HG03159 (cell line): Measurements from ENCODE around the gene IL17REL.

Source experiments
- ATAC-seq: cut with Tn5 transposase; IDR thresholded peaks from one replicate; pipeline ENCODE4 v1.9.1; 2021; ENCODE audit warnings: mild to moderate bottlenecking, moderate library complexity; ENCODE audit not compliant: unreplicated experiment

IL17REL gene

GRCh38 chr22:50046481-50047245 is 34.1 kb upstream of the IL17REL start:
- no peak for ATAC-seq

- no peak for ATAC-seq
These were observed 33.5 kb upstream of the IL17REL start for GRCh38 chr22:50046019-50046415.

GRCh38 chr22:50045211-50046018 is 32.9 kb upstream of the IL17REL start:
- no peak for ATAC-seq

GRCh38 chr22:50044485-50045118 is 32.0 kb upstream of the IL17REL start:
- ATAC-seq = no peak

GRCh38 chr22:50041361-50042065 is 28.9 kb upstream of the IL17REL start:
- ATAC-seq = no peak

GRCh38 chr22:50040717-50041116 is 28.2 kb upstream of the IL17REL start:
- ATAC-seq = no peak

GRCh38 chr22:50039669-50040443 is 27.3 kb upstream of the IL17REL start:
- ATAC-seq = no peak

GRCh38 chr22:50035976-50036724 is 23.6 kb upstream of the IL17REL start:
- ATAC-seq = no peak

- no peak for ATAC-seq
These were observed 22.7 kb upstream of the IL17REL start for GRCh38 chr22:50035131-50035881.

- ATAC-seq = no peak
These were observed 21.8 kb upstream of the IL17REL start for GRCh38 chr22:50034126-50035081.

- ATAC-seq = no peak
These were observed 20.5 kb upstream of the IL17REL start for GRCh38 chr22:50032941-50033601.

- ATAC-seq = no peak
These were observed 19.7 kb upstream of the IL17REL start for GRCh38 chr22:50032109-50032871.

- no peak for ATAC-seq
These were observed 18.9 kb upstream of the IL17REL start for GRCh38 chr22:50031189-50032091.

GRCh38 chr22:50030297-50031188 is 18.0 kb upstream of the IL17REL start:
- peak; percentile 53 for ATAC-seq
